ENCODE data around the gene POU3F1.

The POU3F1 gene

GRCh38 chr1:38020396-38020795, 26.2 kb downstream of the POU3F1 start:
- Histone ChIP-seq H2AFZ (ENCODE audit: low read length) (no peak overlapping the region), H2BK12ac (ENCODE audit: low read length) (no peak overlapping the region), H4K91ac (ENCODE audit: low read depth, low read length, poor library complexity) (no peak overlapping the region), H4K8ac (ENCODE audit: low read depth, low read length) (no peak overlapping the region), H2AK5ac (ENCODE audit: low read depth, low read length) (no peak overlapping the region), H3K4me1 (ENCODE audit: control insufficient read depth in 2 of 2, insufficient read depth in 1 of 2, low read depth in 1 of 2, low read length in 2 of 2) (no peaks in the 10 kb centered on the region), H3K4me2 (ENCODE audit: insufficient read depth, low read length, poor library complexity, severe bottlenecking) (no peak overlapping the region), H3K27ac (replicated peaks; ENCODE audit: low read length) (no peak overlapping the region), H3K18ac (ENCODE audit: low read length) (no peak overlapping the region), H3K36me3 (replicated peaks in 1 of 2; ENCODE audit: control insufficient read depth in 2 of 2, insufficient read depth in 2 of 2, low read length in 2 of 2) (peaks cover 30 to 95% of the 10 kb centered on the region in 2 donors), H3K9me3 (replicated peaks in 1 of 2; ENCODE audit: control insufficient read depth in 2 of 2, insufficient read depth in 1 of 2, low read depth in 1 of 2, low read length in 2 of 2) (no peaks in the 10 kb centered on the region), H3K14ac (ENCODE audit: low read length) (no peak overlapping the region), H2BK15ac (ENCODE audit: low read length) (no peak overlapping the region), H3K79me1 (ENCODE audit: low read depth, low read length) (no peaks in the 10 kb centered on the region), H3K27me3 (ENCODE audit: control insufficient read depth in 3 of 3, insufficient read depth in 3 of 3, low read depth in 1 of 3, low read length in 3 of 3) (no peaks in the 10 kb centered on the region), H3K4me3 (ENCODE audit: low read length in 2 of 2) (no peak overlapping the region), H3K23ac (ENCODE audit: low read depth, low read length, poor library complexity) (no peak overlapping the region), H2BK5ac (ENCODE audit: low read length) (no peak overlapping the region), H3K9ac (ENCODE audit: low read depth, low read length, poor library complexity) (no peak overlapping the region), H3K4ac (ENCODE audit: low read length) (no peak overlapping the region), H2BK120ac (ENCODE audit: low read depth, low read length) (no peak overlapping the region)
- DNase-seq (ENCODE audit: low spot score): no peak
- WGBS, 2 donors (ENCODE audit: extremely low coverage in 2 of 2, insufficient read length in 2 of 2, insufficient replicate concordance in 1 of 2): no CpG with 5 or more reads among the region's 2 CpGs

- no peak overlapping the region for H3K27ac ChIP-seq (replicated peaks; ENCODE audit: low read length)
- no peak overlapping the region for H3K18ac ChIP-seq (ENCODE audit: low read length)
- WGBS, 2 donors (ENCODE audit: extremely low coverage in 2 of 2, insufficient read length in 2 of 2, insufficient replicate concordance in 1 of 2): no CpG with 5 or more reads among the region's 6 CpGs
- H3K4ac ChIP-seq (ENCODE audit: low read length): no peak overlapping the region
- H4K8ac ChIP-seq (ENCODE audit: low read depth, low read length): no peak overlapping the region
- no peak for DNase-seq (ENCODE audit: low spot score)
- H4K91ac ChIP-seq (ENCODE audit: low read depth, low read length, poor library complexity): no peak overlapping the region
- no peak overlapping the region for H3K14ac ChIP-seq (ENCODE audit: low read length)
- H2BK15ac ChIP-seq (ENCODE audit: low read length): no peak overlapping the region
- H3K23ac ChIP-seq (ENCODE audit: low read depth, low read length, poor library complexity): no peak overlapping the region
- H2AFZ ChIP-seq (ENCODE audit: low read length): no peak overlapping the region
- no peak overlapping the region for H2BK120ac ChIP-seq (ENCODE audit: low read depth, low read length)
- no peak overlapping the region for H3K4me3 ChIP-seq (ENCODE audit: low read length in 2 of 2)
- no peak overlapping the region for H3K9ac ChIP-seq (ENCODE audit: low read depth, low read length, poor library complexity)
- no peaks in the 10 kb centered on the region for H3K9me3 ChIP-seq (replicated peaks in 1 of 2; ENCODE audit: control insufficient read depth in 2 of 2, insufficient read depth in 1 of 2, low read depth in 1 of 2, low read length in 2 of 2)
- H2AK5ac ChIP-seq (ENCODE audit: low read depth, low read length): no peak overlapping the region
- no peak overlapping the region for H2BK12ac ChIP-seq (ENCODE audit: low read length)
- H3K4me1 ChIP-seq (ENCODE audit: control insufficient read depth in 2 of 2, insufficient read depth in 1 of 2, low read depth in 1 of 2, low read length in 2 of 2): no peaks in the 10 kb centered on the region
- H2BK5ac ChIP-seq (ENCODE audit: low read length): no peak overlapping the region
- peaks cover 23 to 97% of the 10 kb centered on the region in 2 donors for H3K36me3 ChIP-seq (replicated peaks in 1 of 2; ENCODE audit: control insufficient read depth in 2 of 2, insufficient read depth in 2 of 2, low read length in 2 of 2)
- H3K79me1 ChIP-seq (ENCODE audit: low read depth, low read length): no peaks in the 10 kb centered on the region
- H3K27me3 ChIP-seq (ENCODE audit: control insufficient read depth in 3 of 3, insufficient read depth in 3 of 3, low read depth in 1 of 3, low read length in 3 of 3): no peaks in the 10 kb centered on the region
- no peak overlapping the region for H3K4me2 ChIP-seq (ENCODE audit: insufficient read depth, low read length, poor library complexity, severe bottlenecking)
Measured at GRCh38 chr1:38018864-38019343, 27.7 kb downstream of the POU3F1 start.

GRCh38 chr1:38015978-38016725, 30.4 kb downstream of the POU3F1 start:
- H3K27ac ChIP-seq (replicated peaks; ENCODE audit: low read length): no peak overlapping the region
- peaks cover 3 to 6% of the 10 kb centered on the region in 2 donors for H3K4me1 ChIP-seq (ENCODE audit: control insufficient read depth in 2 of 2, insufficient read depth in 1 of 2, low read depth in 1 of 2, low read length in 2 of 2)
- no peak overlapping the region for H2BK12ac ChIP-seq (ENCODE audit: low read length)
- H3K36me3 ChIP-seq (replicated peaks in 1 of 2; ENCODE audit: control insufficient read depth in 2 of 2, insufficient read depth in 2 of 2, low read length in 2 of 2): peaks cover 16 to 71% of the 10 kb centered on the region in 2 donors
- H3K23ac ChIP-seq (ENCODE audit: low read depth, low read length, poor library complexity): no peak overlapping the region
- no peak overlapping the region for H4K8ac ChIP-seq (ENCODE audit: low read depth, low read length)
- no peaks in the 10 kb centered on the region for H3K79me1 ChIP-seq (ENCODE audit: low read depth, low read length)
- no peak overlapping the region for H3K4ac ChIP-seq (ENCODE audit: low read length)
- no peak overlapping the region for H2AK5ac ChIP-seq (ENCODE audit: low read depth, low read length)
- no peaks in the 10 kb centered on the region for H3K27me3 ChIP-seq (ENCODE audit: control insufficient read depth in 3 of 3, insufficient read depth in 3 of 3, low read depth in 1 of 3, low read length in 3 of 3)
- H4K91ac ChIP-seq (ENCODE audit: low read depth, low read length, poor library complexity): no peak overlapping the region
- no peaks in the 10 kb centered on the region for H3K9me3 ChIP-seq (replicated peaks in 1 of 2; ENCODE audit: control insufficient read depth in 2 of 2, insufficient read depth in 1 of 2, low read depth in 1 of 2, low read length in 2 of 2)
- no peak overlapping the region for H3K9ac ChIP-seq (ENCODE audit: low read depth, low read length, poor library complexity)
- no peak overlapping the region for H2AFZ ChIP-seq (ENCODE audit: low read length)
- no CpG with 5 or more reads among the region's 6 CpGs for WGBS, 2 donors (ENCODE audit: extremely low coverage in 2 of 2, insufficient read length in 2 of 2, insufficient replicate concordance in 1 of 2)
- H3K4me3 ChIP-seq (ENCODE audit: low read length in 2 of 2): no peak overlapping the region
- no peak overlapping the region for H3K14ac ChIP-seq (ENCODE audit: low read length)
- no peak overlapping the region for H2BK5ac ChIP-seq (ENCODE audit: low read length)
- no peak overlapping the region for H3K4me2 ChIP-seq (ENCODE audit: insufficient read depth, low read length, poor library complexity, severe bottlenecking)
- H2BK15ac ChIP-seq (ENCODE audit: low read length): no peak overlapping the region
- H2BK120ac ChIP-seq (ENCODE audit: low read depth, low read length): no peak overlapping the region
- H3K18ac ChIP-seq (ENCODE audit: low read length): no peak overlapping the region
- no peak for DNase-seq (ENCODE audit: low spot score)

GRCh38 chr1:38014724-38015424, 31.7 kb downstream of the POU3F1 start:
- no peak overlapping the region for H3K4ac ChIP-seq (ENCODE audit: low read length)
- peaks cover 14 to 59% of the 10 kb centered on the region in 2 donors for H3K36me3 ChIP-seq (replicated peaks in 1 of 2; ENCODE audit: control insufficient read depth in 2 of 2, insufficient read depth in 2 of 2, low read length in 2 of 2)
- no peak overlapping the region for H3K4me3 ChIP-seq (ENCODE audit: low read length in 2 of 2)
- H2BK15ac ChIP-seq (ENCODE audit: low read length): no peak overlapping the region
- H3K18ac ChIP-seq (ENCODE audit: low read length): no peak overlapping the region
- no peak overlapping the region for H3K23ac ChIP-seq (ENCODE audit: low read depth, low read length, poor library complexity)
- no peaks in the 10 kb centered on the region for H3K27me3 ChIP-seq (ENCODE audit: control insufficient read depth in 3 of 3, insufficient read depth in 3 of 3, low read depth in 1 of 3, low read length in 3 of 3)
- H3K27ac ChIP-seq (replicated peaks; ENCODE audit: low read length): no peak overlapping the region
- no peak for DNase-seq (ENCODE audit: low spot score)
- H3K9me3 ChIP-seq (replicated peaks in 1 of 2; ENCODE audit: control insufficient read depth in 2 of 2, insufficient read depth in 1 of 2, low read depth in 1 of 2, low read length in 2 of 2): no peaks in the 10 kb centered on the region
- no peak overlapping the region for H3K4me2 ChIP-seq (ENCODE audit: insufficient read depth, low read length, poor library complexity, severe bottlenecking)
- H2AK5ac ChIP-seq (ENCODE audit: low read depth, low read length): no peak overlapping the region
- H3K14ac ChIP-seq (ENCODE audit: low read length): no peak overlapping the region
- peaks cover 3 to 6% of the 10 kb centered on the region in 2 donors for H3K4me1 ChIP-seq (ENCODE audit: control insufficient read depth in 2 of 2, insufficient read depth in 1 of 2, low read depth in 1 of 2, low read length in 2 of 2)
- H2AFZ ChIP-seq (ENCODE audit: low read length): no peak overlapping the region
- WGBS, 2 donors (ENCODE audit: extremely low coverage in 2 of 2, insufficient read length in 2 of 2, insufficient replicate concordance in 1 of 2): no CpG with 5 or more reads among the region's 11 CpGs
- no peak overlapping the region for H4K91ac ChIP-seq (ENCODE audit: low read depth, low read length, poor library complexity)
- no peak overlapping the region for H2BK120ac ChIP-seq (ENCODE audit: low read depth, low read length)
- no peaks in the 10 kb centered on the region for H3K79me1 ChIP-seq (ENCODE audit: low read depth, low read length)
- no peak overlapping the region for H4K8ac ChIP-seq (ENCODE audit: low read depth, low read length)
- no peak overlapping the region for H2BK12ac ChIP-seq (ENCODE audit: low read length)
- H2BK5ac ChIP-seq (ENCODE audit: low read length): no peak overlapping the region
- H3K9ac ChIP-seq (ENCODE audit: low read depth, low read length, poor library complexity): no peak overlapping the region
